GM12878 (cell line): ENCODE results near the gene SPPL3. TPM values are rescaled to one million over a fixed set of nuclear protein-coding genes. Genes with fewer than 3 reads are reported as not detected.

Source experiments
- CBFB ChIP-seq: IDR thresholded peaks from 2 replicates; pipeline ENCODE4 v1.6.1; 2016; ENCODE audit warnings: antibody characterized with exemption, low read depth
- CTCF ChIP-seq, 3 experiments: IDR thresholded peaks in 2 of 3; conservative IDR thresholded peaks in 1 of 3; 2 replicates each; pipeline ENCODE4 v1.5.1; 2011; ENCODE audit warnings: low read depth in 3 of 3, low read length in 3 of 3, mild to moderate bottlenecking in 3 of 3, control low read depth in 2 of 3, moderate library complexity in 2 of 3, inconsistent platforms in 1 of 3, mixed read lengths in 1 of 3; ENCODE audit not compliant: control insufficient read depth in 2 of 3, insufficient read depth in 1 of 3; ENCODE audit errors: extremely low read depth in 1 of 3
- HDAC2 ChIP-seq: fragments of 200-600 bp; sonication (generic); IDR thresholded peaks from 2 replicates; pipeline ENCODE4 v1.6.1; 2017
- LARP7 ChIP-seq: fragments of 450-650 bp; IDR thresholded peaks from 2 replicates; pipeline ENCODE4 v1.6.1; 2017; ENCODE audit warnings: mild to moderate bottlenecking
- RCOR1 ChIP-seq: conservative IDR thresholded peaks from 2 replicates; pipeline ENCODE4 v1.6.1; 2012; ENCODE audit warnings: low read depth, low read length, improper control_type of control experiment
- YBX1 ChIP-seq: fragments of 450-650 bp; IDR thresholded peaks from 2 replicates; pipeline ENCODE4 v1.6.1; 2016; ENCODE audit warnings: antibody characterized with exemption
- ZNF592 ChIP-seq: fragments of 450-650 bp; IDR thresholded peaks from 2 replicates; pipeline ENCODE4 v1.6.1; 2017; ENCODE audit warnings: mild to moderate bottlenecking, moderate library complexity
- ZZZ3 ChIP-seq: IDR thresholded peaks from 2 replicates; pipeline ENCODE4 v1.6.1; 2011; ENCODE audit warnings: low read depth; ENCODE audit not compliant: control insufficient read depth, insufficient read length
- polyA plus RNA-seq, 11 experiments: library from polyadenylated mRNA; depleted of rRNA in 4 of 11; unstranded in 6 of 11; stranded (reverse) in 5 of 11; fragments of >200 nt; fragmentation: Nextera tagmentation in 4 of 11; fragmentation: Illumina TruSeq in 1 of 11; extraction: Ambion mirVana in 4 of 11; extraction: Trizol in 1 of 11; gene quantifications; 1 replicate in 1 of 11; 2 replicates in 10 of 11; pipeline versions ENCODE4 v1.2.1 to v1.2.3, GENCODE V29; 2011 to 2016; ENCODE audit warnings: inconsistent platforms in 2 of 11, missing spikeins in 2 of 11, low read depth in 1 of 11
- total RNA-seq, 4 experiments: library from RNA; depleted of rRNA in 3 of 4; stranded (reverse); fragments of >200 nt in 3 of 4; fragmentation: Illumina TruSeq in 1 of 4; extraction: Trizol in 1 of 4; gene quantifications; 2 replicates each; pipeline versions ENCODE4 v1.2.1 to v1.2.3, GENCODE V29; 2013 to 2021

The SPPL3 gene
- total and polyA plus RNA-seq, 10 of the 15 experiments (the other 5 are each of a cell fraction or from before 2014, with no cell fraction given) = 4.3 to 45.5 (median 11.7) TPM

- TF ChIP-seq RCOR1 (no peak), YBX1 (no peak), ZNF592 (no peak), CBFB (no peak), CTCF (IDR thresholded peaks at IDR 0.05 in 2 of 3, conservative IDR thresholded peaks at IDR 0.05 in 1 of 3; ENCODE audit: control insufficient read depth in 2 of 3, extremely low read depth in 1 of 3, insufficient read depth in 1 of 3, low read depth in 3 of 3, low read length in 3 of 3) (peak; percentile 30 to 52 (median 34); a peak in 4 of 6 replicates), HDAC2 (no peak), LARP7 (no peak), ZZZ3 (no peak)
- TF ChIP-seq, all 136 proteins: peak for 3
Measured at GRCh38 chr12:120856980-120857379, 47.2 kb downstream of the SPPL3 start (continued).
